CMK (cell line): Measurements from ENCODE around the gene TMEM218.
"Not testable (repeated sequence)": the region's sequence is repeated elsewhere in the genome, so short reads cannot be mapped to it uniquely, and the experiment has no call there.

Experiments
- DNase-seq: peaks from one replicate; pipeline ENCODE4 v3.0.0-alpha.2; 2010; ENCODE audit warnings: low read depth

The TMEM218 gene

DNA sequence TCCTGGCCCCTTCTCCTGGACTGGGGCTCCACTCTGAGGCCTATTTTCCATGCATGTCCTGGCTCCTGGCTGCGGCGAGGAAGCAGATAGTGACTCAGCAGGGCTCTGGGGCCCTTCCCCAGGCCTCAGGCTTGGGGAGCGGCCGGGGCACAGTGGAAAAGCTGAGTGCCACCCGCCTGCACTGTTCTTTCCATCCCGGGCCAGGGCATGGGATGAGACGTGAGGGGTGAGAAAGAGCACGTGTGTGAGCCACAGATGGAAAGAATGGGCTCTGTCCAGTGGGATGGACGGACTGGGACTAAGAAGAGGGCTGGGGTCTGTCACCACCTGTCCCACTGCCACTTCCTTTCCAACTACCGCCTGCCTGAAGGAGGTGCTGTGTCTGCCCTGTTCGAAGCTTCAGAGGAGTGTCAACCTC, 35.5 kb downstream of the TMEM218 start:
- DNase-seq: no peak

- DNase-seq: no peak
These were observed 36.2 kb downstream of the TMEM218 start for GRCh38 chr11:125075242-125075625.

DNA sequence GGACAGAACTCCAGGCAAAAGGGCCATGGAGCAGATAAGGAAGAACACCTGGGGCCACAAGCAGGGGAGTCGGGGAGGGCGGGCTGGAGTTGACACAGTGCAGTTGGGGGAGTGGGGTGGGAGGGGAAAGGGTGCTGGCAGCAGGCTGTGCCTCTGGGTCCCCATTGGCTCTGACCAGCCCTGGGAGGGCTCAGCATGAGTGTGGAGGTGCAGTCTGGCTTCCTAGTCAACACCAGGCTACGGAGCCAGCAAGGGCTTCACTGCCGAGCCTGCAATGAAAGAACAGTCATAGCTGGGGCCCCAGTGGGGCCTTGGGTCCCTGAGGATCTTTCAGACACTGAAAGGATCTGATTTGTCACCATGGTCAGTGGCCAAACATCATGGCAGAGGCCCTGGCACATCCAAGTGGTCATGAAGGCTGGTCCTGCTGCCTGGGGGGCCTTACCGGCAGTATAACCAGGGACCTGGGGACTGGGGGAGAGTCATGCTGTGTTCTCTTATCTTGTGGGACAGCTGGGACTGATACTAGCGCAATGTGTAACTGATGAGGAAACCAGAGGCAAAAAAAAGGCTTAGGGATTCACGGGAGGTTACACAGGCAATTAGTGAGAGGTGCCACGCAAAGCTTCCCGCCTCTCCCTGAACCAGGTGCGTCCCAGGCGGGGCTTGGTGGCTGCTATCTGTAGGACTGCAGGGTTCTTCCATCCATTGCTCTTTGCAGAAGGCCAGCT, 36.8 kb downstream of the TMEM218 start:
- no peak for DNase-seq

DNA sequence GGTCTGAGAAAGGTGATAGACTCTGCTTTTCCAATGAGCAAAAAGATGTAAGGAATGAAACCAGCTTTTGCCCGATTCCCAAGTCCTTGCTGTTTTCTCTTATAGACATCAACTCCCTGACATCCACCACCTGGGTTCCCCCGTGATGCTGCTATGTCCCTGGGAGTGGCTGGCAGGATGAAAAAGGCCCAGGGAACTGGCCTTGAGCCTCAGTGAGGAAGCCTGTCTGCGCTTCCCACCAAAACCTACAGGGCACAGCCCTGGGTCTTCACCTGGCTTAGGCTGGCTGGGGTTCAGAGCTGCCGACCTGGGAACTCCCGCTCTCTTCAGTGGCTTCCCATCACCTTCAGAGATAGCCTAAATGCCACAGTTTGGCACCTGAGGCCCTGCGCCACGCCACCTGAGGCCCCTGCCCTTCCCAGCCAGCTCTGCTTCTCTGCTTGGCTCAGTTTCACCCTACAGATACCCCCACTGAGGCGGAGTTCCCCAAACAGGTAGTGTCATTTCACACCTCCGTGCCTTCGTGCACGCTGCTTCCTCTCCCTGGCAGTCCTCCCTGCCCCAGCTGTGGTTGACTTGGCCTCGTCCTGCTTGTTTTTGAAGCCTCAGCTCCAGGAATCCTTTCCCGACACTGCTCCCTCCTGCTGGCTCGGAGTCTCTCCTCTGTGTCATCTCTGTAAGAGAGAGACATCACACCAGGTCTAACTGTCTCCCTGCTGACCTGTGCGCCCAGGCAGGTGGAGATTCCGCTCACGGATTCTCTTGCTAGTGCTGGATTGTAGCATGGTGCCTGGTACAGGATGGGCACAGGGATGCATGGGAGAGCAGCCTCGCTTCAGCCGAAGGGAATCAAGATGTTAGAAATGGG, 37.6 kb downstream of the TMEM218 start:
- DNase-seq: no peak

- DNase-seq: no peak
These were observed 38.4 kb downstream of the TMEM218 start for GRCh38 chr11:125072961-125073590.

GRCh38 chr11:125072218-125072960, 39.0 kb downstream of the TMEM218 start:
- no peak for DNase-seq

GRCh38 chr11:125071846-125072217, 39.6 kb downstream of the TMEM218 start:
- DNase-seq: no peak

- DNase-seq: no peak
These were observed 40.0 kb downstream of the TMEM218 start for GRCh38 chr11:125071435-125071834.

- DNase-seq: peak; percentile 57
These were observed 40.6 kb downstream of the TMEM218 start for GRCh38 chr11:125070699-125071254.

DNA sequence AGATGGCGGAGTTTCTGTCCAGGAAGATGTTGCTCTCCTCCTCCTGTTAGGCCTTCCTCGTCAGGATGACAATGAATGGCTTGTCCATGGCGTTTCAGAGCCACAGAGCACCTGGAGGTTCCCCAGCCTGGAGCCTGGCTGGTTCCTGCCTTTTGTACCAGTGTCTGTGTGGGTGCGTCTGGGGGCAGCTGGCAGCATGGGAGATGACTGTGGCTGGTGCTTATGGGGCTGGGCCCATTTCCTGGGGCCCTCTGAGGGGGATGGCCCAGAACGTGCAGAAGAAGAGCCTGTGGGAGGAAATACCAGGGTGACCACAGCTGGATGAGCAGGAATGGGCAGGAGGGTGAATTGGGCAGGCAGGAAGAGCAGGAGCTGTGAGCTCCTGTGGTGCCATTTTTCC, 41.6 kb downstream of the TMEM218 start:
- DNase-seq: peak; percentile 15

GRCh38 chr11:125069008-125069407, 42.4 kb downstream of the TMEM218 start:
- no peak for DNase-seq

GRCh38 chr11:125068368-125068767, 43.1 kb downstream of the TMEM218 start:
- no peak for DNase-seq

- DNase-seq: no peak
These were observed 47.4 kb downstream of the TMEM218 start for GRCh38 chr11:125064070-125064469.

DNA sequence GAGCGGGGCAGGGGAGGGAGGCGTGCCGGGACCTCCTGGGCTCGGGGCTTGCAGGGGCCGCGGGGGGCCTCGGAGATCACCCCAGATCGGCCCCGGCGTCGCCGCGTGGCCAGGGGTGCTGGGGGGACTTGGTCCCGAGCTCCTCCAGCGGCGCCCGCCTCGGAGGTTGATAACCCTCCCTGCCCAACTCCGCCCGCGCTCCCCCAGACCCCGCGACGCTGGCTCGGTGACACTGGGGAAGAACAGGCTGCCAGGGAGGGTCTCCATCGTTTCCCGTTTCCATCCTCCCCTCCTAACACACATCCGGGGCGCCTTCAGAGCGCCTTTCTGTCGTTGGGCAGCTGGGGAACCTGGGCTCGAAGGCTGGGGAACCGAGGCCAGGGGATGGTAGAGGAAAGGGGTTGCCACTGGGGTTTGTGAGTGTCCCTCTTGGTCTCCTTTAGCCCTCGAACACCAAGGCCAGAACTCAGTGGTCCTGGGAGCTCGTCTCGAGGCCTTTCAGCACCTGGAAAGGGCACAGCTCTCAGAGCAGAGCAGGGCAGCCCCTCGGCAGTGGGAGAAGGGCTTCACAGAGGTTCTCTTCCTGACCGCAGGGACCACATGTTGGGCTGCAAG, 47.9 kb downstream of the TMEM218 start:
- DNase-seq: no peak

- DNase-seq: no peak
These were observed 48.4 kb downstream of the TMEM218 start, which contains the start of gene SLC37A2 for GRCh38 chr11:125062931-125063428. Gene SLC37A2, plus strand, starts transcription at chr11:125063305. Its CDS starts 63 bp downstream, at chr11:125063368.

GRCh38 chr11:125062218-125062930, 49.1 kb downstream of the TMEM218 start:
- DNase-seq: no peak

- no peak for DNase-seq
These were observed 50.1 kb downstream of the TMEM218 start for GRCh38 chr11:125061281-125061680.

- DNase-seq: no peak
These were observed 53.8 kb downstream of the TMEM218 start for GRCh38 chr11:125057693-125058016.

DNA sequence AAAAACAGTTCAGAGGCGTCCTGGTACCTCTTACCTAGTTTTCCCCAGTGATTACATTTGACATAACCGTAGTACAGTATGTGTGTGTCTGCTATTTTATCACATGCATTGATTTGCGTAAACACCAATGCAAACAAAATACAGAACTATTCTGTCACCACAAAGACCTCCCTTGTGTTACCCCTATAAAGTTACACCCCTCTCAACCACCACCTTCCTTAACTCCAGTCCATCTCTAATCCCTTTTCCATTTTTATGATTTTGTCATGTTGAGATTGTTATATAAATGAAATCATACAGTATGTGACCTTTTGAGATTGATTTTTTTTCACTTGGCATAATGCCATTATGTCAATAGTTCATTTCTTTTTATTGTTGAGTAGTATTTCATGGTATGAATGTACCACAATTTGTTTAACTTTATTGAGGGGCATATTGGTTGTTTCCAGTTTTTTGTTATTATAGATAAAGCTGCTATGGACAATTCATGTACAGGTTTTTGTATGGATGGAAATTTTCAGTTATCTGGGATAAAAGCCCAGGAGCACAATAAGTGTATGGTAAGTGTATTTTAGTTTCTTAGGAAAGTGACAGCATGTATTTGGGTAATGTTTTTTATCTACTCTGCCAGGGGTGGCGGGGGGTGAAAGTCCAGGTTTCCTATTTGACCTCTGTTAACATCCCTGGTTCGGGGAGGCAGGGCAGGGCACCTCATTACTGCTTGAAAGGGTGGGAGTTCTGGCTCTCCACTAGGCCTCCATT, 54.3 kb downstream of the TMEM218 start:
- DNase-seq: no peak

DNA sequence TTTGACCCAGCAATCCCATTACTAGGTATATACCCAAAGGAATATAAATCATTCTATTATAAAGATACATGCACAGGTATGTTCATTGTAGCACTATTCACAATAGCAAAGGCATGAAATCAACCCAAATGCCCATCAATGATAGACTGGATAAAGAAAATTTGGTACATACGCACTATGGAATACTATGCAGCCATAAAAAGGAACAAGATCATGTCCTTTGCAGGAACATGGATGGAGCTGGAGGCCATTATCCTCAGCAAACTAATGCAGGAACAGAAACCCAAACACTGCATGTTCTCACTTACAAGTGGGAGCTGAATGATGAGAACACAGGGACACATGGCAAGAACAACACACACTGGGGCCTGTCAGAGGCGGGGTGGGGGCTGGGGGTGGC, 55.3 kb downstream of the TMEM218 start:
- DNase-seq: not testable (repeated sequence)
